GM21786 (cell line): ENCODE measurements around the gene SNX11.
"Not testable (repeated sequence)": the region's sequence is repeated elsewhere in the genome, so short reads cannot be mapped to it uniquely, and the experiment has no call there.

Source experiments
- ATAC-seq: cut with Tn5 transposase; IDR thresholded peaks from one replicate; pipeline ENCODE4 v1.9.1; 2021; ENCODE audit not compliant: unreplicated experiment

Gene SNX11

GRCh38 chr17:48107137-48108055 lies at the start of gene SNX11:
Gene SNX11, plus strand, starts transcription at chr17:48107766. Its CDS starts 4,278 bp downstream, at chr17:48112044.
- ATAC-seq = peak; percentile 73

- ATAC-seq = no peak
These were observed 49.0 kb upstream of the SNX11 start for GRCh38 chr17:48058393-48059124.

- no peak for ATAC-seq
These were observed 48.4 kb upstream of the SNX11 start for GRCh38 chr17:48059125-48059668.

GRCh38 chr17:48060249-48060648 lies 47.3 kb upstream of the SNX11 start:
- ATAC-seq = no peak

GRCh38 chr17:48062273-48062672 lies 45.3 kb upstream of the SNX11 start:
- ATAC-seq = no peak

GRCh38 chr17:48064638-48065037 lies 42.9 kb upstream of the SNX11 start:
- no peak for ATAC-seq

GRCh38 chr17:48066192-48066591 lies 41.4 kb upstream of the SNX11 start:
- no peak for ATAC-seq

- ATAC-seq = no peak
These were observed 40.9 kb upstream of the SNX11 start for GRCh38 chr17:48066656-48067055.

GRCh38 chr17:48067245-48067644 lies 40.3 kb upstream of the SNX11 start:
- no peak for ATAC-seq

GRCh38 chr17:48067808-48068207 lies 39.8 kb upstream of the SNX11 start:
- not testable (repeated sequence) for ATAC-seq

GRCh38 chr17:48068491-48068961 lies 39.0 kb upstream of the SNX11 start:
- ATAC-seq = no peak

GRCh38 chr17:48070195-48070594 lies 37.4 kb upstream of the SNX11 start:
- ATAC-seq = no peak

- ATAC-seq = no peak
These were observed 35.9 kb upstream of the SNX11 start for GRCh38 chr17:48071654-48072053.

- ATAC-seq = not testable (repeated sequence)
These were observed 34.8 kb upstream of the SNX11 start for GRCh38 chr17:48072811-48073210.

GRCh38 chr17:48073566-48074094 lies 33.9 kb upstream of the SNX11 start:
- not testable (repeated sequence) for ATAC-seq

GRCh38 chr17:48074322-48075081 lies 33.1 kb upstream of the SNX11 start:
- ATAC-seq = no peak

GRCh38 chr17:48077152-48077551 lies 30.4 kb upstream of the SNX11 start:
- ATAC-seq = not testable (repeated sequence)

GRCh38 chr17:48081858-48082257 lies 25.7 kb upstream of the SNX11 start:
- ATAC-seq = no peak

- no peak for ATAC-seq
These were observed 22.6 kb upstream of the SNX11 start for GRCh38 chr17:48084932-48085331.

GRCh38 chr17:48093341-48094045 lies 14.1 kb upstream of the SNX11 start:
- ATAC-seq = no peak
